Neural cell (in vitro differentiated cells): ENCODE data around the gene CYB561.

Experiments used
- CTCF ChIP-seq: fragments of 450-650 bp; IDR thresholded peaks from 2 replicates; pipeline ENCODE4 v1.5.1; 2014; ENCODE audit warnings: antibody characterized with exemption, mild to moderate bottlenecking, moderate library complexity; ENCODE audit not compliant: poor library complexity, severe bottlenecking
- EP300 ChIP-seq: fragments of 450-650 bp; conservative IDR thresholded peaks from 2 replicates; pipeline ENCODE4 v1.6.1; 2014; ENCODE audit warnings: antibody characterized with exemption, mild to moderate bottlenecking, moderate library complexity; ENCODE audit not compliant: poor library complexity, severe bottlenecking
- EZH2 ChIP-seq: fragments of 200-600, 300-800 bp; shearing (Covaris generic), sonication (generic); IDR thresholded peaks from 2 replicates; pipeline ENCODE4 v1.6.1; 2014; ENCODE audit warnings: antibody characterized with exemption, low read length, borderline replicate concordance, mild to moderate bottlenecking; ENCODE audit not compliant: insufficient read depth, poor library complexity, severe bottlenecking
- POLR2AphosphoS5 ChIP-seq: IDR thresholded peaks from 2 replicates; pipeline ENCODE4 v1.6.1; 2012
- RAD21 ChIP-seq: fragments of 450-650 bp; conservative IDR thresholded peaks from 2 replicates; pipeline ENCODE4 v1.6.1; 2014; ENCODE audit warnings: antibody characterized with exemption, mild to moderate bottlenecking, moderate library complexity
- SMC3 ChIP-seq: fragments of 450-650 bp; conservative IDR thresholded peaks from 2 replicates; pipeline ENCODE4 v1.6.1; 2014; ENCODE audit warnings: antibody characterized with exemption, mild to moderate bottlenecking, moderate library complexity; ENCODE audit not compliant: poor library complexity
- TAF1 ChIP-seq: IDR thresholded peaks from 2 replicates; pipeline ENCODE4 v1.6.1; 2012; ENCODE audit warnings: low read depth
- TF ChIP-seq, protein P1 (sequence below): IDR thresholded peaks from 2 replicates; pipeline ENCODE4 v1.6.1; 2012; ENCODE audit warnings: borderline replicate concordance

DNA sequence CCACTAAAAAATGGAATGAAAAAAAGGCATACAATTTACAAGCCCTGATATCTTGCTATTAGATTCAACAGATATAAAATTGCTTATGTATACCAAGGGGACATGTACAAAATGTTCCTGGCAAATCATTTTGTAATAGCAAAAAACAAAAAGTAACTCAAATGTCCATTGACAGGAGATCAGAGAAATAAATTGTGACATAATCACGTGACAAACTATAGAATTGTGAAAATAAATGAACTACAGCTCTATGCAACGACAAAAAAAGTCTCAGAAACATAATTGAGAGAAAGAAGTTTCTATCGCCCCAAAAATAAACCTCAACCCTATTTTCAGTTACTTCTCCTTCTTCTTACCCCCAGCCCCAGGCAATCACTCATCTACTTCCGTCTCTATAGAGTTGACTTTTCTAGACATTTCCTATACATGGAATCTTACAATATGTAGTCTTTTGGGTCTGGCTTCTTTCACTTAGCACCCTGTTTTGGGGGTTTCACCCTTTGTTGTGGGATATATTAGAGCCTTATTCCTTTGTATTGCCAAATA is 18.7 kb upstream of the CYB561 start:
- TF ChIP-seq EP300, result no peak
- no peak for TF ChIP-seq SMC3
- TF ChIP-seq POLR2AphosphoS5, result no peak
- TF ChIP-seq CTCF, result no peak
- TF ChIP-seq RAD21, result no peak
- TF ChIP-seq, protein P1, sequence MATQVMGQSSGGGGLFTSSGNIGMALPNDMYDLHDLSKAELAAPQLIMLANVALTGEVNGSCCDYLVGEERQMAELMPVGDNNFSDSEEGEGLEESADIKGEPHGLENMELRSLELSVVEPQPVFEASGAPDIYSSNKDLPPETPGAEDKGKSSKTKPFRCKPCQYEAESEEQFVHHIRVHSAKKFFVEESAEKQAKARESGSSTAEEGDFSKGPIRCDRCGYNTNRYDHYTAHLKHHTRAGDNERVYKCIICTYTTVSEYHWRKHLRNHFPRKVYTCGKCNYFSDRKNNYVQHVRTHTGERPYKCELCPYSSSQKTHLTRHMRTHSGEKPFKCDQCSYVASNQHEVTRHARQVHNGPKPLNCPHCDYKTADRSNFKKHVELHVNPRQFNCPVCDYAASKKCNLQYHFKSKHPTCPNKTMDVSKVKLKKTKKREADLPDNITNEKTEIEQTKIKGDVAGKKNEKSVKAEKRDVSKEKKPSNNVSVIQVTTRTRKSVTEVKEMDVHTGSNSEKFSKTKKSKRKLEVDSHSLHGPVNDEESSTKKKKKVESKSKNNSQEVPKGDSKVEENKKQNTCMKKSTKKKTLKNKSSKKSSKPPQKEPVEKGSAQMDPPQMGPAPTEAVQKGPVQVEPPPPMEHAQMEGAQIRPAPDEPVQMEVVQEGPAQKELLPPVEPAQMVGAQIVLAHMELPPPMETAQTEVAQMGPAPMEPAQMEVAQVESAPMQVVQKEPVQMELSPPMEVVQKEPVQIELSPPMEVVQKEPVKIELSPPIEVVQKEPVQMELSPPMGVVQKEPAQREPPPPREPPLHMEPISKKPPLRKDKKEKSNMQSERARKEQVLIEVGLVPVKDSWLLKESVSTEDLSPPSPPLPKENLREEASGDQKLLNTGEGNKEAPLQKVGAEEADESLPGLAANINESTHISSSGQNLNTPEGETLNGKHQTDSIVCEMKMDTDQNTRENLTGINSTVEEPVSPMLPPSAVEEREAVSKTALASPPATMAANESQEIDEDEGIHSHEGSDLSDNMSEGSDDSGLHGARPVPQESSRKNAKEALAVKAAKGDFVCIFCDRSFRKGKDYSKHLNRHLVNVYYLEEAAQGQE, result no peak
- no peak for TF ChIP-seq EZH2
- TF ChIP-seq TAF1, result no peak
